DMS153 treated with DMSO at 0.1 percent for 48 hours (cell line): ENCODE data around the gene C13orf46.

Experiments
- DNase-seq: peaks from one replicate; lab custom pipeline; 2025; ENCODE audit not compliant: unreplicated experiment; lab: John Stamatoyannopoulos, UW

The C13orf46 gene

GRCh38 chr13:113956571-113956970 is 17.3 kb downstream of the C13orf46 start:
- no peak for DNase-seq

GRCh38 chr13:113955691-113956090 is 18.2 kb downstream of the C13orf46 start:
- DNase-seq: no peak

- DNase-seq: no peak
These were observed 18.6 kb downstream of the C13orf46 start for GRCh38 chr13:113955235-113955634.

- DNase-seq: no peak
These were observed 19.6 kb downstream of the C13orf46 start for GRCh38 chr13:113954046-113954835.

- no peak for DNase-seq
These were observed 20.3 kb downstream of the C13orf46 start for GRCh38 chr13:113953561-113953960.

GRCh38 chr13:113952983-113953520 is 20.8 kb downstream of the C13orf46 start:
- no peak for DNase-seq

- DNase-seq: no peak
These were observed 21.5 kb downstream of the C13orf46 start for GRCh38 chr13:113952151-113952982.

GRCh38 chr13:113951246-113951999 is 22.5 kb downstream of the C13orf46 start:
- DNase-seq: peak; percentile 50

- no peak for DNase-seq
These were observed 23.2 kb downstream of the C13orf46 start for GRCh38 chr13:113950451-113951245.

- DNase-seq: no peak
These were observed 24.3 kb downstream of the C13orf46 start for GRCh38 chr13:113949546-113949945.

GRCh38 chr13:113948034-113948742 is 25.7 kb downstream of the C13orf46 start:
- no peak for DNase-seq

- no peak for DNase-seq
These were observed 26.4 kb downstream of the C13orf46 start for GRCh38 chr13:113947311-113948033.

- DNase-seq: no peak
These were observed 27.3 kb downstream of the C13orf46 start for GRCh38 chr13:113946409-113947181.

GRCh38 chr13:113945857-113946408 is 27.9 kb downstream of the C13orf46 start:
- no peak for DNase-seq

- no peak for DNase-seq
These were observed 29.9 kb downstream of the C13orf46 start for GRCh38 chr13:113943821-113944565.

GRCh38 chr13:113942591-113943103 is 31.2 kb downstream of the C13orf46 start:
- no peak for DNase-seq

GRCh38 chr13:113941571-113942191 is 32.2 kb downstream of the C13orf46 start:
- DNase-seq: peak; percentile 64
